ENCODE results near the gene TBX1.
"Not testable (repeated sequence)": the region's sequence is repeated elsewhere in the genome, so short reads cannot be mapped to it uniquely, and the experiment has no call there.

TBX1 gene

GRCh38 chr22:19774628-19775027, 14.1 kb downstream of the TBX1 start:
- H2AFZ ChIP-seq (ENCODE audit: insufficient read depth, low read length, poor library complexity), result no peak overlapping the region
- no peak overlapping the region for H3K14ac ChIP-seq (ENCODE audit: low read length)
- H3K4me1 ChIP-seq (ENCODE audit: control insufficient read depth in 1 of 2, insufficient read depth in 2 of 2, low read length in 2 of 2), result no peaks in the 10 kb centered on the region
- no peak overlapping the region for H3K9ac ChIP-seq (ENCODE audit: low read length)
- no peaks in the 10 kb centered on the region for H3K36me3 ChIP-seq (ENCODE audit: control insufficient read depth in 1 of 2, insufficient read depth in 2 of 2, low read length in 2 of 2)
- H3K4me3 ChIP-seq (ENCODE audit: low read depth, low read length), result no peak overlapping the region
- no peak overlapping the region for H2AK5ac ChIP-seq (ENCODE audit: low read length)
- peak overlapping the region; percentile 50 for H3K23ac ChIP-seq (ENCODE audit: low read length)
- H3K4me2 ChIP-seq (ENCODE audit: low read length), result no peak overlapping the region
- no peak overlapping the region for H4K12ac ChIP-seq (ENCODE audit: low read depth, low read length)
- H3K79me2 ChIP-seq (ENCODE audit: control insufficient read depth, insufficient read depth, low read length, poor library complexity), result no peaks in the 10 kb centered on the region
- H2BK120ac ChIP-seq (ENCODE audit: insufficient read depth, low read length, poor library complexity), result no peak overlapping the region
- no peaks in the 10 kb centered on the region for H3K9me3 ChIP-seq (ENCODE audit: insufficient read depth, low read depth, low read length)
- H3K18ac ChIP-seq (ENCODE audit: low read length), result no peak overlapping the region
- no peak overlapping the region for H2BK12ac ChIP-seq (ENCODE audit: low read length)
- H3K4ac ChIP-seq (ENCODE audit: low read depth, low read length), result no peak overlapping the region
- H3K79me1 ChIP-seq (ENCODE audit: low read length), result no peaks in the 10 kb centered on the region
- peaks cover 7% of the 10 kb centered on the region for H3K27me3 ChIP-seq (ENCODE audit: insufficient read depth, low read length)
- no peak overlapping the region for H4K8ac ChIP-seq (ENCODE audit: low read depth, low read length)
- no peak overlapping the region for H3K27ac ChIP-seq (ENCODE audit: low read depth, low read length)
- DNase-seq, result no peak
- H2BK5ac ChIP-seq (ENCODE audit: low read depth, low read length, poor library complexity), result no peak overlapping the region
- no CpG with 5 or more reads among the region's 8 CpGs for WGBS (ENCODE audit: extremely low coverage, insufficient coverage, insufficient read length)
- no peak overlapping the region for H4K91ac ChIP-seq (ENCODE audit: low read depth, low read length)

GRCh38 chr22:19775496-19776325, 15.1 kb downstream of the TBX1 start:
- H3K4me3 ChIP-seq (ENCODE audit: low read depth, low read length), result no peak overlapping the region
- H2BK12ac ChIP-seq (ENCODE audit: low read length), result no peak overlapping the region
- H3K23ac ChIP-seq (ENCODE audit: low read length), result no peak overlapping the region
- H4K8ac ChIP-seq (ENCODE audit: low read depth, low read length), result no peak overlapping the region
- no peaks in the 10 kb centered on the region for H3K9me3 ChIP-seq (ENCODE audit: insufficient read depth, low read depth, low read length)
- no peaks in the 10 kb centered on the region for H3K36me3 ChIP-seq (ENCODE audit: control insufficient read depth in 1 of 2, insufficient read depth in 2 of 2, low read length in 2 of 2)
- no peak overlapping the region for H3K14ac ChIP-seq (ENCODE audit: low read length)
- H2AFZ ChIP-seq (ENCODE audit: insufficient read depth, low read length, poor library complexity), result no peak overlapping the region
- no peak overlapping the region for H4K12ac ChIP-seq (ENCODE audit: low read depth, low read length)
- no peaks in the 10 kb centered on the region for H3K27me3 ChIP-seq (ENCODE audit: insufficient read depth, low read length)
- no peak overlapping the region for H2BK5ac ChIP-seq (ENCODE audit: low read depth, low read length, poor library complexity)
- H3K18ac ChIP-seq (ENCODE audit: low read length), result no peak overlapping the region
- H2BK120ac ChIP-seq (ENCODE audit: insufficient read depth, low read length, poor library complexity), result no peak overlapping the region
- H3K27ac ChIP-seq (ENCODE audit: low read depth, low read length), result no peak overlapping the region
- WGBS (ENCODE audit: extremely low coverage, insufficient coverage, insufficient read length), result no CpG with 5 or more reads among the region's 24 CpGs
- no peaks in the 10 kb centered on the region for H3K79me2 ChIP-seq (ENCODE audit: control insufficient read depth, insufficient read depth, low read length, poor library complexity)
- no peak overlapping the region for H3K4ac ChIP-seq (ENCODE audit: low read depth, low read length)
- DNase-seq, result no peak
- no peaks in the 10 kb centered on the region for H3K79me1 ChIP-seq (ENCODE audit: low read length)
- H3K9ac ChIP-seq (ENCODE audit: low read length), result no peak overlapping the region
- no peaks in the 10 kb centered on the region for H3K4me1 ChIP-seq (ENCODE audit: control insufficient read depth in 1 of 2, insufficient read depth in 2 of 2, low read length in 2 of 2)
- no peak overlapping the region for H3K4me2 ChIP-seq (ENCODE audit: low read length)
- H4K91ac ChIP-seq (ENCODE audit: low read depth, low read length), result no peak overlapping the region
- no peak overlapping the region for H2AK5ac ChIP-seq (ENCODE audit: low read length)

- no peaks in the 10 kb centered on the region for H3K79me1 ChIP-seq (ENCODE audit: low read length)
- no peak overlapping the region for H3K27ac ChIP-seq (ENCODE audit: low read depth, low read length)
- H4K12ac ChIP-seq (ENCODE audit: low read depth, low read length), result no peak overlapping the region
- H2BK5ac ChIP-seq (ENCODE audit: low read depth, low read length, poor library complexity), result no peak overlapping the region
- DNase-seq, result peak in 1 of 2 donors; percentile 35
- H3K14ac ChIP-seq (ENCODE audit: low read length), result no peak overlapping the region
- H3K18ac ChIP-seq (ENCODE audit: low read length), result no peak overlapping the region
- no peak overlapping the region for H2BK12ac ChIP-seq (ENCODE audit: low read length)
- H2AK5ac ChIP-seq (ENCODE audit: low read length), result no peak overlapping the region
- no peaks in the 10 kb centered on the region for H3K4me1 ChIP-seq (ENCODE audit: control insufficient read depth in 1 of 2, insufficient read depth in 2 of 2, low read length in 2 of 2)
- H2BK120ac ChIP-seq (ENCODE audit: insufficient read depth, low read length, poor library complexity), result no peak overlapping the region
- no peaks in the 10 kb centered on the region for H3K36me3 ChIP-seq (ENCODE audit: control insufficient read depth in 1 of 2, insufficient read depth in 2 of 2, low read length in 2 of 2)
- no peak overlapping the region for H3K23ac ChIP-seq (ENCODE audit: low read length)
- no peak overlapping the region for H3K4ac ChIP-seq (ENCODE audit: low read depth, low read length)
- WGBS (ENCODE audit: extremely low coverage, insufficient coverage, insufficient read length), result no CpG with 5 or more reads among the region's 18 CpGs
- no peaks in the 10 kb centered on the region for H3K9me3 ChIP-seq (ENCODE audit: insufficient read depth, low read depth, low read length)
- H3K27me3 ChIP-seq (ENCODE audit: insufficient read depth, low read length), result no peaks in the 10 kb centered on the region
- H4K91ac ChIP-seq (ENCODE audit: low read depth, low read length), result no peak overlapping the region
- H3K79me2 ChIP-seq (ENCODE audit: control insufficient read depth, insufficient read depth, low read length, poor library complexity), result no peaks in the 10 kb centered on the region
- H2AFZ ChIP-seq (ENCODE audit: insufficient read depth, low read length, poor library complexity), result no peak overlapping the region
- H3K4me2 ChIP-seq (ENCODE audit: low read length), result no peak overlapping the region
- H4K8ac ChIP-seq (ENCODE audit: low read depth, low read length), result no peak overlapping the region
- no peak overlapping the region for H3K9ac ChIP-seq (ENCODE audit: low read length)
- H3K4me3 ChIP-seq (ENCODE audit: low read depth, low read length), result no peak overlapping the region
Observed at GRCh38 chr22:19776433-19777031, 16.0 kb downstream of the TBX1 start.

GRCh38 chr22:19777192-19777591, 16.6 kb downstream of the TBX1 start:
- not testable (repeated sequence) for H3K9me3 ChIP-seq (ENCODE audit: insufficient read depth, low read depth, low read length); H3K27me3 ChIP-seq (ENCODE audit: insufficient read depth, low read length); H3K79me2 ChIP-seq (ENCODE audit: control insufficient read depth, insufficient read depth, low read length, poor library complexity); H3K79me1 ChIP-seq (ENCODE audit: low read length); H2AK5ac ChIP-seq (ENCODE audit: low read length); H3K4me2 ChIP-seq (ENCODE audit: low read length); H3K14ac ChIP-seq (ENCODE audit: low read length); H3K4me1 ChIP-seq (ENCODE audit: control insufficient read depth in 1 of 2, insufficient read depth in 2 of 2, low read length in 2 of 2); H4K8ac ChIP-seq (ENCODE audit: low read depth, low read length); H3K9ac ChIP-seq (ENCODE audit: low read length); H3K4me3 ChIP-seq (ENCODE audit: low read depth, low read length); DNase-seq; H2BK12ac ChIP-seq (ENCODE audit: low read length); H3K27ac ChIP-seq (ENCODE audit: low read depth, low read length); H3K18ac ChIP-seq (ENCODE audit: low read length); H3K4ac ChIP-seq (ENCODE audit: low read depth, low read length); H3K36me3 ChIP-seq (ENCODE audit: control insufficient read depth in 1 of 2, insufficient read depth in 2 of 2, low read length in 2 of 2); H2BK5ac ChIP-seq (ENCODE audit: low read depth, low read length, poor library complexity); H4K12ac ChIP-seq (ENCODE audit: low read depth, low read length); H3K23ac ChIP-seq (ENCODE audit: low read length); H2BK120ac ChIP-seq (ENCODE audit: insufficient read depth, low read length, poor library complexity); H4K91ac ChIP-seq (ENCODE audit: low read depth, low read length); H2AFZ ChIP-seq (ENCODE audit: insufficient read depth, low read length, poor library complexity)
- no CpG with 5 or more reads among the region's 6 CpGs for WGBS (ENCODE audit: extremely low coverage, insufficient coverage, insufficient read length)
